ENCODE results near the gene TBC1D16. TPM values are rescaled to one million over a fixed set of nuclear protein-coding genes. Genes with fewer than 3 reads are reported as not detected.

The TBC1D16 gene
- polyA plus RNA-seq, 1 experiment = 9.0 TPM

GRCh38 chr17:79911430-79912399 is 124.0 kb downstream of the TBC1D16 start:
- no peak for DNase-seq (ENCODE audit: low read depth)
- Histone ChIP-seq H3K4me3 (ENCODE audit: low read depth, low read length) (no peak overlapping the region), H3K27me3 (ENCODE audit: control insufficient read depth, insufficient read depth, low read length) (no peaks in the 10 kb centered on the region), H3K36me3 (ENCODE audit: control insufficient read depth, insufficient read depth, low read length) (no peaks in the 10 kb centered on the region)
- ChIA-PET CTCF (no interaction called here), POLR2A (no interaction called here)
- TF ChIP-seq CTCF (IDR thresholded peaks at IDR 0.05; ENCODE audit: insufficient read depth, low read depth, low read length) = no peak

DNA sequence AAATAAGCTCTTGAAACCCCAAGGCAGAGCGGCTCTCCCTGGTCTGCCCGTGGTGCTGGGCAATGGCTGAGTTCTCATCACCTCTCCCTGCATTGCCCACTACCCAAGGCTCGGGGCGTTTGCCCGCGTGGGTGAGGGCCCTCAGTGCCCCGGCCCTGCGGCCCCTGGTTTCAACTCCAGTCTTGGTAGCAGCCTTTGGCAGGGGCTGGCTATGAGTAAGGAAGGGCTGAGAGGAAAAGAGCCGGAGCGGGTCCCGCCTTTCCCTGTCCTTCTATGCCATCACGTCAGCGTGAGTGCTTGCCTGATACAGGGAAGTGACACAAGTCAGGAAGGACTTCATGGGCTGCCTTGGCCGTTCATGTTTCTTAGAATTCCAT is 124.7 kb downstream of the TBC1D16 start:
- no peak for TF ChIP-seq CTCF (IDR thresholded peaks at IDR 0.05; ENCODE audit: insufficient read depth, low read depth, low read length)
- H3K4me3 ChIP-seq (ENCODE audit: low read depth, low read length) = no peak overlapping the region
- CTCF ChIA-PET = no interaction called here
- POLR2A ChIA-PET = no interaction called here
- peaks cover 2% of the 10 kb centered on the region; the same call in 1 of the 2 replicates for H3K27me3 ChIP-seq (ENCODE audit: control insufficient read depth, insufficient read depth, low read length)
- DNase-seq (ENCODE audit: low read depth) = no peak
- no peaks in the 10 kb centered on the region for H3K36me3 ChIP-seq (ENCODE audit: control insufficient read depth, insufficient read depth, low read length)

DNA sequence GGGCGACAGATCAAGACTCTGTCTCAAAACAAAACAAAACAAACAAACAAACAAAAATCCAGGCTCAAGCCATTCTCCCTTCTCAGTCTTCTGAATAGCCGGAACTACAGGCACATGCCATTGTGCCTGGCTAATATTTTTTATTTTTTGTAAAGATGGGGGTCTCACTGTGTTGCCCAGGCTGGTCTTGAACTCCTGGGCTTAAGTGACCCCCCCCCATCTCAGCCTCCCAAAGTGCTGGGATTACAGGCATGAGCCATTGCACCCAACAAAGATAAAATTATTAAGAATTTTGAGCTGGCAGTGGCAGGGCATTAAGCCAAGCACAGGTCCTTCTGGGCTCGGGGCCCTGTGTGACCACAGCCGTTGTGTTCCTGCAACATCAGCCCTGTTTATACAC is 126.6 kb downstream of the TBC1D16 start:
- DNase-seq (ENCODE audit: low read depth) = no peak
- ChIA-PET POLR2A (interaction anchor here (0.6 kb wide), 1 partner anchor 1152 kb away, joined by 8 read pairs; no protein-coding TSS in a partner anchor), CTCF (no interaction called here)
- Histone ChIP-seq H3K36me3 (ENCODE audit: control insufficient read depth, insufficient read depth, low read length) (no peaks in the 10 kb centered on the region), H3K27me3 (ENCODE audit: control insufficient read depth, insufficient read depth, low read length) (peaks cover 2% of the 10 kb centered on the region; the same call in 1 of the 2 replicates), H3K4me3 (ENCODE audit: low read depth, low read length) (no peak overlapping the region)
- TF ChIP-seq CTCF (IDR thresholded peaks at IDR 0.05; ENCODE audit: insufficient read depth, low read depth, low read length) = no peak

DNA sequence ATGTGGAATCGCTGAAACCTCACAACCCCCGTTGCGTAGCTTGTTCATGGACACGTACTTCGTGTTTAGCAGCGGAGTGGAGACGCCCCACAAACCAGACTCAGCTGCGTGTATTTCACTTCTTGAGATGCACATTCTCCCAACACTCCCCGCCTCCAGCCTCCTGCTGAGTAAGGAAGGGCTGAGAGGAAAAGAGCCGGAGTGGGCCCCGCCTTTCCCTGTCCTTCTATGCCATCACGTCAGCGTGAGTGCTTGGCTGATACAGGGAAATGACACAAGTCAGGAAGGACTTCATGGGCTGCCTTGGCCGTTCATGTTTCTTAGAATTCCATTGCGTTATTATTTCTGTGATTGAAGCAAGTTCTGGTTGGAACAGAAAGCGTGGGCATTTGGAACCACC is 127.8 kb downstream of the TBC1D16 start:
- DNase-seq (ENCODE audit: low read depth) = peak; percentile 1
- Histone ChIP-seq H3K27me3 (ENCODE audit: control insufficient read depth, insufficient read depth, low read length) (peaks cover 2% of the 10 kb centered on the region; the same call in 1 of the 2 replicates), H3K36me3 (ENCODE audit: control insufficient read depth, insufficient read depth, low read length) (no peaks in the 10 kb centered on the region), H3K4me3 (ENCODE audit: low read depth, low read length) (no peak overlapping the region)
- ChIA-PET POLR2A (no interaction called here), CTCF (interaction anchor here (1.0 to 2.0 kb wide), 2 partner anchors 16 to 62 kb away, joined by 3 to 4 read pairs; no protein-coding TSS in a partner anchor)
- TF ChIP-seq CTCF (IDR thresholded peaks at IDR 0.05; ENCODE audit: insufficient read depth, low read depth, low read length) = no peak

- Histone ChIP-seq H3K27me3 (ENCODE audit: control insufficient read depth, insufficient read depth, low read length) (peaks cover 6% of the 10 kb centered on the region; the same call in 1 of the 2 replicates), H3K36me3 (ENCODE audit: control insufficient read depth, insufficient read depth, low read length) (no peaks in the 10 kb centered on the region), H3K4me3 (ENCODE audit: low read depth, low read length) (no peak overlapping the region)
- DNase-seq (ENCODE audit: low read depth) = no peak
- CTCF ChIA-PET = interaction anchor here (2.0 kb wide), 1 partner anchor 16 kb away, joined by 4 read pairs; no protein-coding TSS in a partner anchor
- POLR2A ChIA-PET = no interaction called here
- no peak for TF ChIP-seq CTCF (IDR thresholded peaks at IDR 0.05; ENCODE audit: insufficient read depth, low read depth, low read length)
These were observed 128.4 kb downstream of the TBC1D16 start for GRCh38 chr17:79907217-79907715.
